Gastrocnemius medialis (tissue), 4 donors: ENCODE measurements around the gene TRMT11.

Experiments used
- POLR2A ChIP-seq, 2 donors: fragments of 450-650 bp; IDR thresholded peaks; one replicate each; pipeline ENCODE4 v1.6.1; 2017; ENCODE audit warnings: antibody characterized with exemption in 2 of 2, mild to moderate bottlenecking in 2 of 2, moderate library complexity in 2 of 2
- TF ChIP-seq, protein P1 (sequence below), 5 experiments: fragments of 450-650 bp in 3 of 5; fragments of 200-600 bp in 2 of 5; sonication (generic) in 2 of 5; IDR thresholded peaks in 4 of 5; conservative IDR thresholded peaks in 1 of 5; 1 replicate in 4 of 5; 2 replicates in 1 of 5; pipeline ENCODE4 v1.5.1; 2016 to 2019; ENCODE audit warnings: antibody characterized with exemption in 5 of 5, mild to moderate bottlenecking in 3 of 5, moderate library complexity in 3 of 5

DNA sequence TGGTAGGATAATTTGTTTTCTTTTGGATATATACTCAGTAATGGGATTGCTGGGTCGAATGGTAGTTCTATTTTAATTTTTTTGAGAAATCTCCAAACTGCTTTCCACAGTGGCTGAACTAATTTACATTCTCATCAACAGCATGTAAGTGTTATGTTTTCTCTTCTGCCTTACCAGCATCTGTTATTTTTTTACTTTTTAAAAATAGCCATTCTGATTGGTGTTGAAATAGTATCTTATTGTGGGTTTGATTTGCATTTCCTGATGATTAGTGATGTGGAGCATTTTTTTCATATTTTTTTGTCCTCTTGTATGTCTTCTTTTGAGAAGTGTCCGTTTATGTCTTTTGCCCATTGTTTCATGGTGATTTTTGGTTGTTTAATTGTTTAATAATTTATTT is 17.8 kb upstream of the TRMT11 start:
- TF ChIP-seq, protein P1, sequence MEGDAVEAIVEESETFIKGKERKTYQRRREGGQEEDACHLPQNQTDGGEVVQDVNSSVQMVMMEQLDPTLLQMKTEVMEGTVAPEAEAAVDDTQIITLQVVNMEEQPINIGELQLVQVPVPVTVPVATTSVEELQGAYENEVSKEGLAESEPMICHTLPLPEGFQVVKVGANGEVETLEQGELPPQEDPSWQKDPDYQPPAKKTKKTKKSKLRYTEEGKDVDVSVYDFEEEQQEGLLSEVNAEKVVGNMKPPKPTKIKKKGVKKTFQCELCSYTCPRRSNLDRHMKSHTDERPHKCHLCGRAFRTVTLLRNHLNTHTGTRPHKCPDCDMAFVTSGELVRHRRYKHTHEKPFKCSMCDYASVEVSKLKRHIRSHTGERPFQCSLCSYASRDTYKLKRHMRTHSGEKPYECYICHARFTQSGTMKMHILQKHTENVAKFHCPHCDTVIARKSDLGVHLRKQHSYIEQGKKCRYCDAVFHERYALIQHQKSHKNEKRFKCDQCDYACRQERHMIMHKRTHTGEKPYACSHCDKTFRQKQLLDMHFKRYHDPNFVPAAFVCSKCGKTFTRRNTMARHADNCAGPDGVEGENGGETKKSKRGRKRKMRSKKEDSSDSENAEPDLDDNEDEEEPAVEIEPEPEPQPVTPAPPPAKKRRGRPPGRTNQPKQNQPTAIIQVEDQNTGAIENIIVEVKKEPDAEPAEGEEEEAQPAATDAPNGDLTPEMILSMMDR (IDR thresholded peaks at IDR 0.05 in 4 of 5, conservative IDR thresholded peaks at IDR 0.05 in 1 of 5): no peak
- TF ChIP-seq POLR2A (IDR thresholded peaks at IDR 0.05): no peak
